HG03378 (cell line): Measurements from ENCODE around the gene TNFAIP8L1.

Experiments
- ATAC-seq: cut with Tn5 transposase; IDR thresholded peaks from one replicate; pipeline ENCODE4 v1.9.1; 2021; ENCODE audit warnings: mild to moderate bottlenecking, moderate library complexity; ENCODE audit not compliant: unreplicated experiment

The TNFAIP8L1 gene

DNA sequence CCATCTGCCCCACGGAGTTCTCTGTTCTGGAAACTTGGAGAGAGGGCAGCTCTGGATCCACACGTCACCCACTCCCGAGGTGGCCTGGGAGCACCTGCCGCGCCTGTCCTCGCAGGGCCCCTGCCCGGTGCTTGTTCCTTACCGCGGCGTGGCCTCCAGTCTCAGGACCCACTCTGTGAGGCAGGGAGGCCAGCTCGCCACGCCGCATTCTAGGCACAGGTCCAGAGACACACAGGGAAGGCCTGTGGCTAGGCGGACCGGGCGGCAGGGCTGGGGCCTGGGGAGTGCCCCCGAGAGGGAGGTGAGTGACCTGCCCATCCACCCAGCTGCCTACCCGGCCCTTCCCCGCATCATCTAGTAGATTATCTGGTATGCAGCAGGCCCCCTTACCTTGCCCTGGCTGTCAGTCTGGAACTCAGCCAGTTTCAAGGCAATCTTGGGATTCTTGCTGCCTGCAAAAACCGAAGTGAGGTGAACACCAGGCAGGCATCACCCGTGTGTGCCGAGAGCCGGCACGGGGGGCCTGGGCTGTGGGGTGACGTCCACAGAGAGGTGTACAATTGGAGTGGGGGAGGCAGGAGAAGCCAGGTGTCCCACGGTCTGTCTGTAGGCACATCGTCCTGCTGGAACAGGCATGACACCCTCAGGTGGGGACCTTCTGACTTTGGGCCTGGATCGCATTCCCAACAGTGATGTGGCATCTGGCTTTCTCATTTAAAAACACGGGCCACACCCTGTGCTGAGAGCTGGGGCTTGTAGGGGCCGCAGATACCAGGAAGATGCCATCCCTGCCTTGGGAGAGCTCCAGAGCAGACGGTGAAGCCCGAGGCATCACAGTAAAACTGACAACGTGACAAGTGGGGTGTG is 60.7 kb downstream of the TNFAIP8L1 start:
- no peak for ATAC-seq

DNA sequence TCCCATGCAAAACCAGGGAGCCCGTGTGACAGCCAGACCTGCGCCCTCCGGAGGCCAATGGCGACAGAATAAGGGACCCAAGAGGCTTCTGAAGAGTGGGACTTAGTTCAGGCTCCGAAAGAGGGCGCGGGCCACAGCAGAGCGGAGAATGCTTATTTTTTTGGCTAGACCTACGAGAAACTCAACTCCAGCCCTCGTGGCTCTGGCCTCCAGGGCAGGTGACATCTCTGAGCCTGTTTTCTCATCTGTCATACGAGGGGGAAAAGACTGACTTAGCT is 61.3 kb downstream of the TNFAIP8L1 start:
- ATAC-seq = no peak

DNA sequence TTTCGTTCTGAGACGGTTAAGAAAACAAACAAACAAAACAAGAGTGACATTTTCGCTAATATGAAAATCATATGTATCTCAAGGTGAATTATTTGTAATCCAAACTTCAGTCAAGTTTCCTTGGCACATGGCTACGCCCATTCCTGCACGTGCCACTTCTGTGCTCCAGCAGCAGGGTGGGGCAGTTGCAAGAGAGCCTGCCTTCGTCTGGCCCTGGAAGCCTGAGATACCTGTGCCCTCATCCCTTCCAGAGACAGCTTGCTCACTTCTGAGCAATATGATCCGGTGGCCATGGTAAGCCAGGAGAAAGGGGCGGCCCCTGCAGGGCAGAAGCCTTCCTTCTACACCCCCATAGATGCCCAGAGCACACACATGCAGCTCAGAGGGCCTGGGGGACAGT is 62.2 kb downstream of the TNFAIP8L1 start:
- no peak for ATAC-seq

DNA sequence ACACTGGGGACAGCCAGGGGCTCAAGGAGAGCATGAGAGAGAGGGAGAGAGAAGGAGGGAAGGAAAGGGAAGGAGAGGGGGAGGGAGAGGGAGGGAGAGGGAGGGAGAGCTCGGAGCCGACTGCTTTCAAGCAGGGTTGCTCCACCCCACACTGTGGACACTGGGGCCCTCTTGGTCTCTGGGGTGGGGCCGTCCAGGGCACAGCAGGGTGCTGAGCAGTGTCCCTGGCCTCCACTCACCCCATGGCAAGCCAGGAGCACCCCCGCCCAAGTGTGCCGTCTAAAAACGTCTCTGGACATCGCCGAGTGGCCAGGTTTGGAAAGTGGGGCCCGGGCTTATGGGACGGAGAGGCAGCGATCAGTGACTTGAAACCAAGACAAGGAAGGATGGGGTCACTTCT is 63.4 kb downstream of the TNFAIP8L1 start:
- no peak for ATAC-seq

DNA sequence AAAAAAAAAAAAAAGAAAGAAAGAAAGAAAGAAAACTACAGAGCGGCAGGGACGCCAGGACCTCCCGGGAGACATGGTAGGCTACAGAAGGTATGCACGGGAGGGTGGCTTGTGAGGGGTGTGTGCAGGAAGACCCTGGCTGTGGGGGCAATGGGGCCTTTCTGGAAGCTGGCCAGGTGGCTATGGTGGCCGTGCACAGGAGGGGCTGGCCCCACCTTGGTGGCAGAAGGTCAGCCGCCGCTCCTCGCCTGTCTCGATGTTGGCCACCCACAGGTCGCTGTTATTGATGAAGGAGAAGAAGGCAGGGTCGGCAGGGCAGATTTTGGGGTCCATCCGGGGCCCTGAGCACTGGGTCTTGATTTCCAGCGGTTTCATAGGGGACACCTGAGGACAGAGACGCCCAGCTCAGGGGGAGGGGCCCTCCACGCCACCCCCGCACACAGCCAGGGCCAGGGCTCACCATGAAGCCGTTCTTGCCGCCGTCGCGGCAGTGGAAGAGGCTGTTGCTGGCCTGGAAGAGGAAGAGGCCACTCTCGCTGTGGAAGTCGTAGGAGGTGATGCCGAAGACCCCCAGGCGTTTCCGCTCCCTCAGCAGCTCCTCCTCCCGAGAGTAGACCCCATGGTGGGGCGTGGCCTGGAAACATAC is 64.5 kb downstream of the TNFAIP8L1 start:
- no peak for ATAC-seq

DNA sequence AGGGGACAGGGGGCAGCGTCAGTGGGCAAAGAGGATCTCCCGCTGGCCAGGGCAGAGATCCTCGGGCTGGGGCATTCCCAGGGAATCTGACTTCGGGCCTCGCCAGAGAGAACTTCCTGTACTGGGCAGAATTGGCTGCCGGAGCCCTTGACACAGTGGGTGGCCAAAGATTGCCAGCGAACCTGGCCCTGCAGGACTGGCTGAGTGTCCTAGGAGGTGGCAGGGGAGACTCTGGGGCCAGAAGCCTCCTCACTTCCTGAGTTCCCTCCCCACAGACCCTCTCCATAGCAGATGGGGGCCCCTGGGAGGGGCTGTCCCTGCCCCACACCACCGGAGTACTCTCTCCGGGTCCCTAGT is 65.0 kb downstream of the TNFAIP8L1 start:
- no peak for ATAC-seq
